K562 (cell line): Measurements from ENCODE around the gene TPSAB1. TPM values are rescaled to one million over a fixed set of nuclear protein-coding genes. Genes with fewer than 3 reads are reported as not detected.

Experiments used
- ADNP ChIP-seq: fragments of 200-800 bp; sonication (Bioruptor generic); IDR thresholded peaks from 2 replicates; pipeline ENCODE4 v1.6.1; 2016; ENCODE audit warnings: missing genetic modification characterization, missing compliant biosample characterization
- CBFB ChIP-seq: sonication (generic); formaldehyde crosslinking; IDR thresholded peaks from 2 replicates; pipeline ENCODE4 v1.4.0; 2020; ENCODE audit warnings: mild to moderate bottlenecking, missing genetic modification reagents
- HDAC2 ChIP-seq: fragments of 450-650 bp; IDR thresholded peaks from 2 replicates; pipeline ENCODE4 v1.6.1; 2016; ENCODE audit warnings: mild to moderate bottlenecking
- MECOM ChIP-seq: fragments of 250-450 bp; sonication (Bioruptor Pico); IDR thresholded peaks from 2 replicates; pipeline ENCODE4 v1.8.0; 2022; ENCODE audit warnings: inconsistent platforms
- NR4A1 ChIP-seq, 2 experiments: fragments of 250-450 bp in 1 of 2; fragments of 450-650 bp in 1 of 2; sonication (Bioruptor Pico) in 1 of 2; IDR thresholded peaks; 2 replicates each; pipeline versions ENCODE4 v1.4.0 to v1.6.1; 2016 to 2020; ENCODE audit warnings: mild to moderate bottlenecking in 2 of 2, missing compliant biosample characterization in 1 of 2, missing genetic modification characterization in 1 of 2, moderate library complexity in 1 of 2
- PHF20 ChIP-seq: fragments of 450-650 bp; IDR thresholded peaks from 2 replicates; pipeline ENCODE4 v1.6.1; 2018; ENCODE audit not compliant: partially characterized antibody
- POLR2G ChIP-seq: fragments of 200-400 bp; formaldehyde crosslinking; IDR thresholded peaks from 2 replicates; pipeline ENCODE4 v1.6.1; 2017; ENCODE audit warnings: low read depth, mild to moderate bottlenecking, antibody characterized with exemption, low read length, moderate library complexity
- TCF15 ChIP-seq: fragments of 250-450 bp; sonication (Bioruptor Pico); IDR thresholded peaks from 2 replicates; pipeline ENCODE4 v1.8.0; 2022; ENCODE audit warnings: moderate library complexity, mild to moderate bottlenecking, inconsistent platforms
- ZNF3 ChIP-seq: fragments of 250-450 bp; sonication (Bioruptor Pico); IDR thresholded peaks from 2 replicates; pipeline ENCODE4 v1.5.0; 2021; ENCODE audit warnings: mild to moderate bottlenecking, moderate library complexity
- ZNF75A ChIP-seq: fragments of 450-650 bp; formaldehyde crosslinking; IDR thresholded peaks from 2 replicates; pipeline ENCODE4 v1.4.0; 2020; ENCODE audit warnings: mild to moderate bottlenecking
- ZNF780A ChIP-seq: fragments of 250-450 bp; sonication (Bioruptor Pico); IDR thresholded peaks from 2 replicates; pipeline ENCODE4 v1.5.0; 2021; ENCODE audit warnings: mild to moderate bottlenecking
- polyA plus RNA-seq, 8 experiments: library from polyadenylated mRNA; depleted of rRNA in 4 of 8; stranded (reverse) in 5 of 8; unstranded in 3 of 8; fragments of >200 nt; fragmentation: Nextera tagmentation in 2 of 8; fragmentation: Illumina TruSeq in 1 of 8; extraction: Ambion mirVana in 2 of 8; extraction: Trizol in 1 of 8; gene quantifications; 2 replicates each; pipeline versions ENCODE4 v1.2.1 to v1.2.3, GENCODE V29; 2011 to 2014; ENCODE audit warnings: inconsistent platforms in 1 of 8, missing spikeins in 1 of 8
- total RNA-seq, 7 experiments: library from RNA; depleted of rRNA in 6 of 7; stranded (reverse); fragments of >200 nt in 6 of 7; fragmentation: Illumina TruSeq in 2 of 7; extraction: Trizol in 2 of 7; gene quantifications; 2 replicates each; pipeline versions ENCODE4 v1.2.1 to v1.2.3, GENCODE V29; 2011 to 2021; ENCODE audit warnings: low replicate concordance in 1 of 7
- TF ChIP-seq, protein P1 (sequence below): fragments of 200-800 bp; sonication (Bioruptor generic); IDR thresholded peaks from 2 replicates; pipeline ENCODE4 v1.6.1; 2016; ENCODE audit warnings: missing genetic modification characterization, missing compliant biosample characterization
- TF ChIP-seq, protein P2 (sequence below): fragments of 450-650 bp; formaldehyde crosslinking; IDR thresholded peaks from 2 replicates; pipeline ENCODE4 v1.4.0; 2020; ENCODE audit warnings: mild to moderate bottlenecking, mixed read lengths

TPSAB1 gene
- total and polyA plus RNA-seq, 9 of the 15 experiments (the other 6 are each of a cell fraction or from before 2014, with no cell fraction given) = not detected

DNA sequence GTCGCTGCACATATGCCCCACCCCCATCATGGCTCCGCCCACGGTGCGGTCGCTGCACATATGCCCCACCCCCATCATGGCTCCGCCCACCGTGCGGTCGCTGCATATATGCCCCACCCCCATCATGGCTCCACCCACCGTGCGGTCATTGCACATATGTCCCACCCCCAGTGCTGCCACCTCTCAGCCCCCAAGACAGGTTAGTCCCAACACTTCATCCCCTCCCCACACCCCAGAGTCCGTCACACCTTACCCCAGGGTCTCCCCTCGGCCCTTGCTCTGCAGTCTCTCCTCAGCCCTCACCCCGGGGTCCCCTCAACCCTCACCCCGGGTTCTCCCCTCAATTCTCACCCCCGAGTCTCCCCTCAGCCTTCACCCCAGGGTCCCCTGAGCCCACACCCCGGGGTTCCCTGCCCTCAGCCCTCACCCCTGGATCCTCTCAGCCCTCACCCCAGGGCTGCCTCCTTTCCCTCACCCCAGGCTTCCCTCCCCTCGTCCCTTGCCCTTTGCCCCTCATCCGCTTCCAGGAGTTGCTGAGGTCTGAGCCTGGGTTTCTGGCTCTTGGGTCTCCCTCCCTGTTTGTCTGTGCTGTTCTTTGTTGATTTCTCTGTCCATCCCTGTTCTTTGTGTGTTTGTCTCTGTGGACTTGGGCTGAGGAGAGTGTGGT is 41.0 kb upstream of the TPSAB1 start (continued):
- TF ChIP-seq, protein P1, sequence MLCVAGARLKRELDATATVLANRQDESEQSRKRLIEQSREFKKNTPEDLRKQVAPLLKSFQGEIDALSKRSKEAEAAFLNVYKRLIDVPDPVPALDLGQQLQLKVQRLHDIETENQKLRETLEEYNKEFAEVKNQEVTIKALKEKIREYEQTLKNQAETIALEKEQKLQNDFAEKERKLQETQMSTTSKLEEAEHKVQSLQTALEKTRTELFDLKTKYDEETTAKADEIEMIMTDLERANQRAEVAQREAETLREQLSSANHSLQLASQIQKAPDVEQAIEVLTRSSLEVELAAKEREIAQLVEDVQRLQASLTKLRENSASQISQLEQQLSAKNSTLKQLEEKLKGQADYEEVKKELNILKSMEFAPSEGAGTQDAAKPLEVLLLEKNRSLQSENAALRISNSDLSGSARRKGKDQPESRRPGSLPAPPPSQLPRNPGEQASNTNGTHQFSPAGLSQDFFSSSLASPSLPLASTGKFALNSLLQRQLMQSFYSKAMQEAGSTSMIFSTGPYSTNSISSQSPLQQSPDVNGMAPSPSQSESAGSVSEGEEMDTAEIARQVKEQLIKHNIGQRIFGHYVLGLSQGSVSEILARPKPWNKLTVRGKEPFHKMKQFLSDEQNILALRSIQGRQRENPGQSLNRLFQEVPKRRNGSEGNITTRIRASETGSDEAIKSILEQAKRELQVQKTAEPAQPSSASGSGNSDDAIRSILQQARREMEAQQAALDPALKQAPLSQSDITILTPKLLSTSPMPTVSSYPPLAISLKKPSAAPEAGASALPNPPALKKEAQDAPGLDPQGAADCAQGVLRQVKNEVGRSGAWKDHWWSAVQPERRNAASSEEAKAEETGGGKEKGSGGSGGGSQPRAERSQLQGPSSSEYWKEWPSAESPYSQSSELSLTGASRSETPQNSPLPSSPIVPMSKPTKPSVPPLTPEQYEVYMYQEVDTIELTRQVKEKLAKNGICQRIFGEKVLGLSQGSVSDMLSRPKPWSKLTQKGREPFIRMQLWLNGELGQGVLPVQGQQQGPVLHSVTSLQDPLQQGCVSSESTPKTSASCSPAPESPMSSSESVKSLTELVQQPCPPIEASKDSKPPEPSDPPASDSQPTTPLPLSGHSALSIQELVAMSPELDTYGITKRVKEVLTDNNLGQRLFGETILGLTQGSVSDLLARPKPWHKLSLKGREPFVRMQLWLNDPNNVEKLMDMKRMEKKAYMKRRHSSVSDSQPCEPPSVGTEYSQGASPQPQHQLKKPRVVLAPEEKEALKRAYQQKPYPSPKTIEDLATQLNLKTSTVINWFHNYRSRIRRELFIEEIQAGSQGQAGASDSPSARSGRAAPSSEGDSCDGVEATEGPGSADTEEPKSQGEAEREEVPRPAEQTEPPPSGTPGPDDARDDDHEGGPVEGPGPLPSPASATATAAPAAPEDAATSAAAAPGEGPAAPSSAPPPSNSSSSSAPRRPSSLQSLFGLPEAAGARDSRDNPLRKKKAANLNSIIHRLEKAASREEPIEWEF (CRISPR knock-in tag) = no peak
- TF ChIP-seq CBFB (no peak), ZNF75A (no peak), POLR2G (no peak), PHF20 (no peak), ZNF780A (CRISPR knock-in tag) (no peak), NR4A1 (CRISPR knock-in tag; IDR thresholded peaks at IDR 0.05) (no peak), NR4A1 (tag; IDR thresholded peaks at IDR 0.05) (no peak), ZNF3 (CRISPR knock-in tag) (no peak), MECOM (no peak), HDAC2 (no peak), ADNP (tag) (no peak), TCF15 (CRISPR knock-in tag) (no peak)
- TF ChIP-seq, protein P2, sequence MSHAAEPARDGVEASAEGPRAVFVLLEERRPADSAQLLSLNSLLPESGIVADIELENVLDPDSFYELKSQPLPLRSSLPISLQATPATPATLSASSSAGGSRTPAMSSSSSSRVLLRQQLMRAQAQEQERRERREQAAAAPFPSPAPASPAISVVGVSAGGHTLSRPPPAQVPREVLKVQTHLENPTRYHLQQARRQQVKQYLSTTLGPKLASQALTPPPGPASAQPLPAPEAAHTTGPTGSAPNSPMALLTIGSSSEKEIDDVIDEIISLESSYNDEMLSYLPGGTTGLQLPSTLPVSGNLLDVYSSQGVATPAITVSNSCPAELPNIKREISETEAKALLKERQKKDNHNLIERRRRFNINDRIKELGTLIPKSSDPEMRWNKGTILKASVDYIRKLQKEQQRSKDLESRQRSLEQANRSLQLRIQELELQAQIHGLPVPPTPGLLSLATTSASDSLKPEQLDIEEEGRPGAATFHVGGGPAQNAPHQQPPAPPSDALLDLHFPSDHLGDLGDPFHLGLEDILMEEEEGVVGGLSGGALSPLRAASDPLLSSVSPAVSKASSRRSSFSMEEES (CRISPR knock-in tag) = no peak
